Measurements from ENCODE around the gene DIPK1B. TPM values are rescaled to one million over a fixed set of nuclear protein-coding genes. Genes with fewer than 3 reads are reported as not detected.

Gene DIPK1B
- total RNA-seq, 1 experiment from 2014 or later = 45.4 TPM

- CTCF ChIA-PET = interaction anchor here (0.6 to 3.4 kb wide), 35 partner anchors 11 to 357 kb away, joined by 3 to 103 read pairs (median 4); partner anchors contain the start of genes AGPAT2 and DNLZ
Observed at GRCh38 chr9:136672431-136673087, 39.8 kb upstream of the DIPK1B start.

GRCh38 chr9:136673088-136673974, 39.0 kb upstream of the DIPK1B start:
- no peak for DNase-seq (ENCODE audit: low spot score)
- Mint-ChIP-seq H3K27ac (no peak overlapping the region), H3K9me3 (no peaks in the 10 kb centered on the region), H3K4me1 (0 out of 2 replicates have a peak, but pooled peaks cover 2% of the 10 kb centered on the region), H3K27me3 (ENCODE audit: low read depth) (no peaks in the 10 kb centered on the region), H3K36me3 (no peaks in the 10 kb centered on the region), H3K4me3 (no peak overlapping the region)
- POLR2A ChIA-PET = no interaction called here
- CTCF ChIA-PET = interaction anchor here (1.2 to 3.4 kb wide), 10 partner anchors 11 to 356 kb away, joined by 3 to 103 read pairs (median 8); partner anchors contain the start of gene AGPAT2
- ATAC-seq = no peak
- TF ChIP-seq E2F4 (CRISPR knock-in tag; IDR thresholded peaks at IDR 0.05; ENCODE audit: borderline replicate concordance, low read depth) = no peak
- no peak for TF ChIP-seq ZNF425 (CRISPR knock-in tag; conservative IDR thresholded peaks at IDR 0.05)
- no peak for TF ChIP-seq ZBTB43 (CRISPR knock-in tag; IDR thresholded peaks at IDR 0.05)
- no peak for TF ChIP-seq NR3C1 (CRISPR knock-in tag; conservative IDR thresholded peaks at IDR 0.05; ENCODE audit: low read depth)
- no peak for TF ChIP-seq MYBL2 (CRISPR knock-in tag; IDR thresholded peaks at IDR 0.05)
- TF ChIP-seq USF2 (CRISPR knock-in tag; IDR thresholded peaks at IDR 0.05) = no peak
- TF ChIP-seq TCF7 (CRISPR knock-in tag; IDR thresholded peaks at IDR 0.05; ENCODE audit: low read depth) = no peak
- no peak for TF ChIP-seq ZNF396 (CRISPR knock-in tag; IDR thresholded peaks at IDR 0.05; ENCODE audit: borderline replicate concordance)
- TF ChIP-seq SMAD4 (CRISPR knock-in tag; IDR thresholded peaks at IDR 0.05) = no peak
- no peak for TF ChIP-seq RELA (CRISPR knock-in tag; IDR thresholded peaks at IDR 0.05; ENCODE audit: borderline replicate concordance)
- TF ChIP-seq JUN (CRISPR knock-in tag; IDR thresholded peaks at IDR 0.05) = no peak
- no peak for TF ChIP-seq ZNF281 (CRISPR knock-in tag; IDR thresholded peaks at IDR 0.05)
- no peak for TF ChIP-seq RORB (CRISPR knock-in tag; IDR thresholded peaks at IDR 0.05)
- no peak for TF ChIP-seq ATF1 (CRISPR knock-in tag; IDR thresholded peaks at IDR 0.05)
- no peak for TF ChIP-seq CREM (CRISPR knock-in tag; IDR thresholded peaks at IDR 0.05)

More at GRCh38 chr9:136672431-136673087, 39.8 kb upstream of the DIPK1B start:
- Mint-ChIP-seq H3K4me3 (no peak overlapping the region), H3K27ac (no peak overlapping the region), H3K36me3 (no peaks in the 10 kb centered on the region), H3K4me1 (0 out of 2 replicates have a peak, but pooled peaks cover 2% of the 10 kb centered on the region), H3K9me3 (no peaks in the 10 kb centered on the region), H3K27me3 (ENCODE audit: low read depth) (no peaks in the 10 kb centered on the region)
- TF ChIP-seq ZNF423 (CRISPR knock-in tag; IDR thresholded peaks at IDR 0.05) (no peak), OVOL2 (CRISPR knock-in tag; IDR thresholded peaks at IDR 0.05; ENCODE audit: borderline replicate concordance) (no peak), ZNF317 (CRISPR knock-in tag; IDR thresholded peaks at IDR 0.05; ENCODE audit: borderline replicate concordance, low read depth) (no peak), EMX1 (CRISPR knock-in tag; IDR thresholded peaks at IDR 0.05) (no peak), GTF2I (CRISPR knock-in tag; conservative IDR thresholded peaks at IDR 0.05) (no peak), CDX4 (CRISPR knock-in tag; IDR thresholded peaks at IDR 0.05; ENCODE audit: borderline replicate concordance) (peak; percentile 8; the same call in 1 of the 2 replicates), NR3C1 (CRISPR knock-in tag; conservative IDR thresholded peaks at IDR 0.05; ENCODE audit: low read depth) (no peak)
- DNase-seq (ENCODE audit: low spot score) = no peak
- ATAC-seq = no peak
- POLR2A ChIA-PET = no interaction called here
